Stimulated activated CD4-positive, alpha-beta T cell treated with anti-CD3 and anti-CD28 coated beads, Interleukin-12 subunit alpha, Interleukin-12 subunit beta, amount 100 ng/mL, for 48 hours (primary cell): ENCODE results near the gene H2BK1.

Experiments used
- DNase-seq, 3 donors: peaks; one replicate each; pipeline ENCODE4 v3.0.0-alpha.2; 2020; ENCODE audit warnings: low read depth in 2 of 3, low spot score in 1 of 3

H2BK1 gene

DNA sequence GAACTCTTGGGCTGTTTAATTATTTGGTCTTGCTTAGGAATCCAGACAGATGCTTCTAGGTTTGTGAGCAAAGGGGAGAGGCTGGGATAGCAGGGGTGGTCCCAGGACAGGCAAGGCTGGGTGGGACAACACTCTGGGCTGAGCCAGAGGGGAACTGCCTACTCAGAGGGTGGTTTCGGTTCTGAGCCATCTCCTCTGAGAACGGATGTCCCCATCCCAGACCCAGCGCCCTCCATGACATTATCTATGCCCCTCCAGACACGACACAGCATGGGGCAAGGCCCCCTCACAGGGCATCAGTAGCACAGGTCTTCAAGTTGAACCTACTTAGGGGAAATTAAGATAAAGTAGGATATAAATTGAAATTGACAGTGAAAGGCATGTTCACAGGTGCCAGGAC, 30.3 kb downstream of the H2BK1 start:
- no peak for DNase-seq

DNA sequence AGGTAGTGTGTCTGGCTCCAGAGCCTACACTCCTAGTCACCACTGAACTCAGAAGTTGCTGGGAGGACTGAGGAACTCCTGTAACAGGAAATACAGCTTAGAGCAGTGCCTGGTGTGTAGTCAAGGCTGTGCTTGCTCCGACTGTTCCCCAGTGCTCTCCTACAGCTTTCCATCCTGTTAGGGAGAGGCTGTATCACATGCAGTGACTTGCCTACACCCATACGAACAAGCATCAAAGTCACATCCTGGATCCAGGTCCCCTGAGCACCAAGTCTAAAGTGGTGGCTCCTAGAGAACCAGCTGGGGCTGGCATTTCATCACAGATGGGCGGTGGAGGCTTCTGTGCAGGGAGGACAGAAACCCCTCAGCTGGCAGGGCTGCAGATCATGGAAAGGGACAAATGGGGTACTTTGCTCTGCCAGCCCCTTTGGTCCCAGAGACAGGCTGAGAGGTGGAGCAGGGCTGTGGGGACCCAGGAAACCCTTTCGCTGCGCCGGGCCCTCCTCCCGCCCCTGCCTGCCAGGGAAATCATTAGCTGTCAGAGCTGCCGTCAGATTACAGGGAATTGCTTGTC, 30.9 kb downstream of the H2BK1 start:
- no peak for DNase-seq

DNA sequence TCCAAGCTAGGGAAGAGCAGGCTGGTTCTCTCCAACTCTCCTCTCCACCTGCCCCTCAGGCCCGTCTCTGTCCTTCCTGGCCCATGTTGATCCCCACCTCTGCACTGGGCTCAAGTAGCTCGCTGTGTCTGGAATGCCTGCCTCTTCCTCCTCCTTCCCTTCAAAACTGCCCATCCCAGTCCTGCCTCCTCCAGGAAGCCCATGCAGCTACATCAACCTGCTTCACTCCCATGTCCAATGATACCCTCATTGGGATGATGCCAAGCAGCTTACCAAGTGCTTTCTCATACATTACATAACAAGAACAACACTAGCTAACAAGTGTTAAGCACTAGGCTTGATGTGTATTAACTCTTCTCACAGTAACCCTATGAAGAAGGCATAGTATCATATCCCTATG, 31.5 kb downstream of the H2BK1 start:
- no peak for DNase-seq

DNA sequence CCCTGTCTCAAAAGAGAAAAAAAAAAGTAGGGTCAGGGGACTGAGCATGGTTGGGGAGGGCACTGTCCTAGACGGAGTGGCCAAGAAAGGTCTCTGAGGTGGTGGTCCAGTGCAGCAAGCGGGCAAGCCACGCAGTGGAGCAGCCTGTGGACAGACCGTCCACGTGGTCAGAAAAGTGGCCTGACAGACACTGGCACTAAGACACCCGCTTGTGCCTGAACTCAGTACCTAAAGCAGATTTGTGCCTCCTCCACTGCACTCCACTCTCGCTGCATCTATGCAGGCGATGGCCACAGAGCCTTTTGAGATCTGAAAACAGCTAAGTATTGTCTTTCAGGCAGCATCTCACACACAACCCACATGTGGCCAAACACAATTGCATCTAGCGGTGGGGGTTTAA, 32.1 kb downstream of the H2BK1 start:
- no peak for DNase-seq

DNA sequence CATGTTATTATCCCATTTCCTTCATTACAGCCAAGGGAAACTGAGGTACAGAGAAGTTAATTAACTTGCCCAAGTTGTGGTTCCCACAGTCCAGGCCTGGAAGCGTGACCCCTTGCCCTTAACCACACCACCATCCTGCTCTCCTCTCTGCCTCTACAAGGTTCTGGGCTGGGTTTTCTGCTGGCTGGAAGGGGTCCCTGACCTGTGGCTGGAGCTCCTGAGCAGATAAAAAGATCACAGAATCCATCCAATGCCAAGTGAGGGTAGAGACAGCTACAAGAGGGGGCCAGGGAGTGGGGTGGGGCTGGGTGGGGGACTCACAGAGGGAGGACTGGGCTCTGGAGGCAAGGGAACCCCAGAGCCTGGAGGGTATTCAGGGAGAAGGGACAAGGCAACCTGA, 33.0 kb downstream of the H2BK1 start:
- no peak for DNase-seq

DNA sequence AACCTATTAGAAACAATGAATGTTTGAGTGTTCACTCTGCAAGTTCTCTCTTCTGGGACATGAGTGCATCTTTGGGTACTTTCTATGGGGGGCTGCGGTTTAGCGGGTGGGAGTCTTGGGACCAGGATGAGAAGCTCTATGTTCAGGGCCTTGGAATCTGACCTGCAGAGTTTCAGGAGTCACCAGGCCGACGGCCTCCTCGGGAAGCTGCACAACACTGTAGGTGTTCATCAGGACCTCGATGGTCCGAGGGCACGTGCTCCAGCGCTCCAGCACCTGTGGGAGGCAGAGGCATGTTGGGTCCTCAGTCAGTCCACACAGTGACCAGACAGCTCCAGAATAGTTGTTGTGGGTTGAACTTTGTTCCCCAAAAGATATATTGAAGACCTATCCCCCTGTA, 33.9 kb downstream of the H2BK1 start:
- DNase-seq = no peak

DNA sequence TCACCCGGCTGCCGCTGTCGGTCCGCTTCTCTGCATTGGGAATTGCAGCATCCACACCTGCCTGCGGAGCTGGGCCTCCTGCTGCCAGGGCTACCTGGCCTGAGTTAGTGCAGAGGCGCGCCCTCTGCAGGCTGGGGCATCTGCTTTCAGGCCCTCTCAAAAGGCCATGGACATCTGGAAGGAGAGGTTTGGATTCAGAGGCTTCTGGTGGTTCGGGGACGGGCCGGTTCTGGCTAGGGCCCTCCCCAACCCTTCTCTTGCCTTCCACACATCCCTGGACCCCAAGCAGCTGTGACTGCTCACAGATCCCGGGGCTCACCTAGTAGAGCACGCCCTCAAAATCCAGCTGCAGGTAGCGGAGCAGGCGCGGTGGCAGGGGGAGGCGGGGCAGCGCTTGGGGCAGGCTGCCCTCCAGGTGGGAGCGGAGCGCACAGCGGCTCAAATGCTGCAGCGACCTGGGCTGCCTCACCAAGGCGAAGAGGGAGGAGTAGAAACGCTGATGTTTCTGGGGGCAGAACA, 34.4 kb downstream of the H2BK1 start:
- DNase-seq = no peak

DNA sequence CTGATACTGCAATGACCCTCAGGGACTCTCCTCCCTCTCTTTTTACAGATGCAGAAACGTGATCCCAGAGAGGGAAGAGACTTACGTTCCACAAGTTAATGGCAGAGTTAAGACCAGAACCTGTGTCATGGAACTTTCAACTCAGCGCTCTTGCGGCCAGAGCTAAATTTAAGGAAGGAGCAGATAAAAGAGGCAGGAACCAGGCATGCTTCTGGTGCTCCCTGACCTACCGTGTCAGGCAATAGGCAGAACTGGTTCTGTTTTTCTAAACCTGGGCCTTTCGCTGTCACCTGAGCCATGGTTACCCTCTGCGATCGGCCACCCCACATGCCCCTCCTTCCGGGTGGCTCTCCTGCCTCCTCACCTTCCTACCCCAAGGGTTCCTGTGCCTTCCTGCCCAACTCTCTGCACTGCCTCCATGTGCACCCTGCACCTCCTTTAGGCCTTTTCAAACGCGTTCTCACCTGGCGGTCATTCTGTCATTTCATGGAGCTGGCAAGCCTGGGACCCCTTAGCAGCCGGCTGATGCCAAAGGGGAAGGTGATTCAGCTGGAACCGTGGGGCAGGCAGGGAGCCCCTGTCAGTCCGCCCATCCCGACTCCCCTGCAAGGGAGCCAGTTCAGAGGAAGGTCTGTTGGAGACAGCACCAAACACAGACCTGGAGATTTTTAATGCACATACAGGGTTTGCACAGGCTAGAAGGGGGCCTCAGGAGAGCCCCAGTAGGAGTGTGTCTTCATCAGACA, 35.1 kb downstream of the H2BK1 start:
- no peak for DNase-seq

DNA sequence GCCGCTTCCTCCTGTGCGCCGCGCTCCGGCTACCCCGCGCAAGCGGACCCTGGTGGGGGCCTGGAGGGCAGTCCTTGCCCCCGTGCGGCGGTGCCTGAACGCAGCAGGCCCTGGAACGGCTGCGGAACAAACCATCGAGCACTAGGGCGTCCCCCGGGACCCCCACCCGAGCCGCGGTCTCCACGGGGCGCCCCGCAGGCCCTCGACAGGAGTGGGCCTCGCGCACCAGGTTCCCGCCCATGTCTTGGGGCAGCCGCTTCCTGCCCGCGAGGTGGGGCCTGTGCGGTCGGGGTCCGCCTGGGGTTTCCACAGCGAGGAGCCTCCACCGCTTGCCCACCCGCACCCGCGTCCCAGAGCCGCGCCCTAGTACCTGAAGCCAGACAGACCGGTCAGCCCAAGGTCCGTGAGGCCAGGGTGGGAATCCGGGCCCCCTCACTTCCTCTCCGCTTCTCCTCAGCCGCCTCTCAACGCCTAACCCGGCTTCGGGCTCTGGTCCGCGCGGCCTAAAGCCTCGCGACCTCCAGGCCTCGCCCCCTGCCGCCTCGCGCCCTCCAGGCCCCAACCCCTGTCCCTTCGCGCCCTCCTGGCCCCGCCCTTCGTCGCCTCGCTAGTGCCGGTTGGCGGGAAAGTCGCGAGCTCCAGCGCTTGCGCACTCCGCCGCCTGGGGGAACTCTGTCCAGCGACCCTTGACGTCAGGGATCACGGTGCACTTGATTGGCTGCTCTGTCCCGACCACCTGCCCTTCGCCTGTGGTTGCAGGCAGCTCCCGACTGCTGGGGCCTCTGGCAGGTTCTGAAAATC, 35.8 kb downstream of the H2BK1 start:
- peak in 2 of 3 donors; percentile 13 to 17 for DNase-seq

DNA sequence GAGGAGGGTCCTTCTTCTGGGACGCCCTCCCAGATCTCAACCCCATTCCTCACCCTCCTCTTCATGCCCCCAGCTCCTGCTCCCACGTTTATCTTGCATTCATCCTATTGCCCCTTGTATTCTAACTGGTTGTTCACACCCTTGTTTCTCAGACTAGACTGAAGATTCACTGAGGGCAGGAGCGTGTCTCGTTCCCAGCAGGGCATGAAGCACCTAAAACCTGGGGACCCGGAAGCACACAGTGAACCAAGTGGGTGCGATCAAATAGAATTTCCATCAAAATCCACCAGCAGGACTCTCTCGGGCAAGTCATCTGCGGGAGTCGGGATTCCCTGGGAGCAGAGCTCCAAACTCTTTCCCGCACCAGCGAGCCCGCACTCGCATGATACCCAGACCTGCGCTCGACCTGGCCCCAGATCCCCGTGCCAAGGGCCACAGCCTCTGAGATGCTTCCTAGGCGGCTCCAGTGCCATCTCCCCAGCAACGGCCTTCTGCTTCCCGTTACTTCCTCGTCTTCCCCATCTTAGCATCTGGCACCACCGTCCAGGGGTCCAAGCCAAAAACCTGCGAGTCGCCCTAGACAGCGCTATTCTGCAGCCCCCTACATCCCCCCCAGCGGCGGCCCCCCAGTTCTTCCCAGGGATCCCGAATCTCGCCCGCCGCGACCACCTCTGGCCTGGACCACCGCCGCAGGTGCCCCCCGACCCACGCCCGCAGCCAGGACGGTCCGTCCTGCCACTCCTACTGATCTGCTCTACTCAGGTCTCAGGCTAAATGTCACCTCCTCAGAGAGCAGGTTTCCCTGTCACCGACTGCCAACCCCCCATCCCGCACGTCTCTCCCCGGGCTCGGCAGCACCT, 36.7 kb downstream of the H2BK1 start:
- DNase-seq = no peak

DNA sequence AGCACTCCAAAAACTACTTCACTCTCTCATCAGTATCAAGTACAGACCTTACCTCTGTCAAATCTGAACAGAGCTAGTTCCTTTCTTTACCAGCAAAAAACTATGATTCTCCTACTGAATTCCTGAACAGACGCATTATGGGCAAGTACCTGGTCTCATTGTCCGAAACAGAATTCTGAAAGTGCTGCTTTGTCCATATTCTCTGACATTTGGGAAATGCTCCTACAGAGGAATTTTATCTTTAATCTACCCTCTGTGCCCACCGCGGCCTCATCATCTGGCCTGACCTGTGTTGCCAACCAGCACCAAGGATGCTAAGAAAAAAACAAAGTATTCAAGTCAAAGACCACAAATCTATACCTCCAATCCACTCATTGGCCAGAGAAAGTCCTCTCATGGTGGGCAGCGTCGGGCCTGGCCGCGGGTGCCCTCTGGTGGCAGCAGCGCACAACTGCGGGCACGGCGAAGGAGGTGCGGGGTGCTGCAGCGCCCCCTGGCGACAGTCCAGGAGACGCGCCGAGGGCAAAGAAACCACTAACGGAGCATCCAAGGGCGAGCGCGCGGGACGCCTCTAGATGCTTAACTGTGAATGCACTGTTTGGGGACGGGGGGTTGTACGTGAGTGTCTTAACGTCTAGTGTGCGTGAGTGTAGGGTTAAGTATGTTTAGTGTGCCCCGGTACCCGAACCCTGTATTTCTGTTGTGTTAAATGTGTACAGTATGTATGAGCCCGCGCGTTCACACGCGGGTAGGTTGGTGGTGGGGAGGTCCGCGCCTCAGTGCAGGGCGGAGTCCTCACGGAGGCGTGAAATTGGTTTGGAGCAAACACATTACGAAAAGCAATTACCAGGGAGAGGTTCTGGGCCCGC, 37.8 kb downstream of the H2BK1 start:
- DNase-seq = peak; percentile 59 to 75 (median 65)

DNA sequence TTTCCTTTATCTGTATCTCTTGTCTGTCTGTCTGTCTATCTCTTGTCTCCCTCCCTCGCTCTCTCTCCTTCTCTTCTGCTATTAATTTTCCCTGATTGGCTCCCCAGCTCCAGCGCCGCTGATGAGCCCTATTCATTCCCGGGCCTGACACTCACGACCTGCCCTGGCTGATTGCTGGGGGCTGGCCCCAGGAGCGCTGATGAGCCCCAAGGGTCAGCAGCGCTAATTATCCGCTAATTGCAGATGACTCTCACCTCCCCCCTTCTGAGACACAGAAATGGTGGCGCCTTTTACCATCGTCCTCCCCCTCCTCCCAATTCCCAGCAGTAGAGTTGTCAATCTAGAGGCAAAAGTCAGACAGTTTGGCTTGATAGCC, 41.5 kb downstream of the H2BK1 start:
- no peak for DNase-seq

DNA sequence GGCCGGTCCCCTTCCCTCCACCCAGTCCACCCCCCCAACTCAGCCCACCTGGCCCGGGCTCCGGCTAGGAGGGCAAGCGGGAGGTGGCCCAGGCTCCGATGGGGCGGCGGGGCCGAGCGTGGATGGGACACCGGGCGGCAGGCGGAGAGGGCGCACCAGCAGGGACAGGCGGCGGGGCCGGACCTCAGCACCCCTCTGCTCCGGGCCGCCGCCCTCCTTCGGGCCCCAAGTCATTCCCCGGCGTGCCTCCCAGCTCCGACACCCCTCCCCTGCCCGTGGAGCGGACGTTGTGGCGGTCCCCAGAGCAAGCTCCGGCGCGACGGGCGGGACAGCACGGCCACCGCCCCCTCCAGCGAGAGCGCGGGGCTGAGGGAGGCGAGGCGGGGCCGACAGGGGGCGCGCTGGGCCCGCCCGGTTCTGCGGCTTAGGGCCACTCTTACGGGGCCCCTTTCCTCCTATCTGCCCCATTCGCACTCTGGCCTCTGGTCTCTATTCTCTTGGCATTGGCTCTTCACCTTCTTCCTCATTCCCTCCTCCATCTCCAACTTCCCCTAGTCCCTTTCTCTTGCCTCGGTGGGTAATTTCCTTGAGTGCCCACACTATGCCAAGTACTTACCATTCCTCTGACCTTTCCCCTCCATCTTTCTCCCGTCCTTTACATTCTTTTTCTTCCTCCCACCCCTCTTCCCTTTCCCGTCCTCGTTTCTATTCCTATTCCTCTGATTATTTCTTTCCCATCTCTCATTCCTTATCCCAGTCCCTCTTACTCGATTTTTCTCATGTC, 42.1 kb downstream of the H2BK1 start:
- DNase-seq = peak; percentile 13 to 49 (median 48)

DNA sequence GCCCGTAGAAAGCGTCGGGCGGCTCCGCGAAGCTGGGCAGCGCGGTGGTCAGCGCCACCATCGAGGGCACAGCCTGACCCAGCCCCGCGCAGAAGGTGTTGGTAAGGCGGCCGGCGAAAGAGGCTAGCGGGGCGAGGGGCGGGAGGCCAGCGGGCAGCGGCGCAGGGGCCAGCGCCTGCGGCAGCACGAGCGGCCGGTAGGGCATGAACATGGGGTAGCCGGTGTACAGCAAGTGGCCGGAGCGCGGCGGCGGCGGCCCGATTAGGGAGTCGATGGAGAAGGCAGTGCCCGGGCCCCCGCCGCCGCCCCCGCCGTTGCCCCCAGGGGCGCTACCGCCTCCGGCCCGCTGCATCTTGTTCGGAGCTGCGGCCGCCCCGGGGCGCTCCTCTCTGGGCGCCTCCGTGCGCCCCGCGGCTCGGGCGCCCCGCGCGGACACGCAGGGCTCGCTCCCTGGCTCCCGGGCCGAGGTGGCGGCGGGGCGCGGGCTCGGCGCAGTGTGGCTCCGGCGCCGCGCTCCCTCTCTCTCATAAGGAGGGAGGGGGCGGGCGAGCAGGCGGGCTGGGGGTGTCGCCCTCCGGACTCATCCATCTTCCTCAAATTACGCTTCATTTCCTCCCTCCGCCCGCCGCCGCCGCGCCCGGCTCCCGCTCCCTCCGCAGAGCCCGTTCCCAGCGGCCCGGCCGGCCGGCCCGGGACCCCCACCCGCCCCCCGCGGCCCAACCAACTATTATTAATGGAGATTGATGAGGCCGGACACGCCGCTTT, 42.9 kb downstream of the H2BK1 start, which contains the start of gene GBX1:
Gene GBX1, minus strand, starts transcription at position 498 of the 765 bp plus-strand sequence. Its CDS starts 146 bp downstream, at position 352.
- no peak for DNase-seq

DNA sequence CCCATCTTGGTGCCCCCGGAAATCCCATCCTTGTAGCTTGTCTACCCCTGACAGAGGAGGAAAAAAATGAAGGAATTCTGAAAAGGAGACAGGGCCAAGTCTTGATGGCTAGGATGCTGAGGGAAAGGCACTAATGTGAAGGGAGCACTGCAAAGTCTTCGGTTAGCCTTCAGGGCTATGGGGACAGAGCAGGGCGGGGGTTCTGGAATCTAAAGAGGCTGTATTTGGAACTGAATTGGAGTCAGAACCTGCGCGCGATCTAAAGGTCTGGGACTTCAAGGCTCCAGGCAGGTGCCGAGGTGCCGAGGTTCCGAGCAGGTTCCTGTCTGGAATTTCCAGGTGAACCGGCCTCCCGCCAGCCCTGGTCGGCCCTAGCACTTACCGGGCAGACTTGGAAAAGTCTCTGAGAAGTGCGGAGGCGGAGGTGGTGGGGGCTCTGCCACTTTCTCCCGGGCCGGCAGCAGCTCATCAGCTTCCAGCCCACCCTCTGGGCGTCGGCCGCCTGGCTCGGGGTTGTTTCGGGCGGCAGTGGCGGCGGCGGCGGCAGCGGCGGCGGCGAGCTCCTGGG, 43.6 kb downstream of the H2BK1 start:
- no peak for DNase-seq

DNA sequence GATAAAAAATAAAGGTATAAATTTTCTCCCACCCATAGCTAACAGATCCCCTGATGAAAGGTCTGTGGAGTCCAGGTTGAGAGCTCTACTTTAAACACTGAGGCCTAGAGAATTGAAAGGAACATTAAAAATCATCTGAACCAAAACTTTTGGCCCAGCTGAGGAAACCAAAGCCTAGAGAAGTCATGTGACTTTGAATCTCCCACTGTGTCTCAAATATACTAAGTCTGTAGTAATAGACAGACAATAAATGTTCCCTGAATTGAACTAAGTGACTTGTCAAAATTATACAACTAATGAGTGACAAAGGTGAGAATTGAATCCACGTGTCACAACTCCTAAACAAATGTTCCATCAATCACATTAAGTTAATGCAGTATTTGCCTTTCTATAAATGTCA, 48.5 kb downstream of the H2BK1 start:
- DNase-seq = no peak
